Tibial nerve (tissue), 4 donors: ENCODE measurements around the gene SLC31A1.

Experiments
- EP300 ChIP-seq, 2 donors: sonication (generic); formaldehyde crosslinking; IDR thresholded peaks; one replicate each; pipeline ENCODE4 v1.6.1; 2017; ENCODE audit warnings: antibody characterized with exemption in 2 of 2, mild to moderate bottlenecking in 1 of 2
- TF ChIP-seq, protein P1 (sequence below), 5 experiments: fragments of 200-600 bp in 3 of 5; fragments of 450-650 bp in 2 of 5; sonication (generic) in 3 of 5; IDR thresholded peaks; one replicate each; pipeline ENCODE4 v1.5.1; 2016 to 2019; ENCODE audit warnings: antibody characterized with exemption in 5 of 5, mild to moderate bottlenecking in 3 of 5, moderate library complexity in 2 of 5

- no peak for TF ChIP-seq EP300 (IDR thresholded peaks at IDR 0.05)
- TF ChIP-seq, protein P1, sequence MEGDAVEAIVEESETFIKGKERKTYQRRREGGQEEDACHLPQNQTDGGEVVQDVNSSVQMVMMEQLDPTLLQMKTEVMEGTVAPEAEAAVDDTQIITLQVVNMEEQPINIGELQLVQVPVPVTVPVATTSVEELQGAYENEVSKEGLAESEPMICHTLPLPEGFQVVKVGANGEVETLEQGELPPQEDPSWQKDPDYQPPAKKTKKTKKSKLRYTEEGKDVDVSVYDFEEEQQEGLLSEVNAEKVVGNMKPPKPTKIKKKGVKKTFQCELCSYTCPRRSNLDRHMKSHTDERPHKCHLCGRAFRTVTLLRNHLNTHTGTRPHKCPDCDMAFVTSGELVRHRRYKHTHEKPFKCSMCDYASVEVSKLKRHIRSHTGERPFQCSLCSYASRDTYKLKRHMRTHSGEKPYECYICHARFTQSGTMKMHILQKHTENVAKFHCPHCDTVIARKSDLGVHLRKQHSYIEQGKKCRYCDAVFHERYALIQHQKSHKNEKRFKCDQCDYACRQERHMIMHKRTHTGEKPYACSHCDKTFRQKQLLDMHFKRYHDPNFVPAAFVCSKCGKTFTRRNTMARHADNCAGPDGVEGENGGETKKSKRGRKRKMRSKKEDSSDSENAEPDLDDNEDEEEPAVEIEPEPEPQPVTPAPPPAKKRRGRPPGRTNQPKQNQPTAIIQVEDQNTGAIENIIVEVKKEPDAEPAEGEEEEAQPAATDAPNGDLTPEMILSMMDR (IDR thresholded peaks at IDR 0.05), result no peak
Measured at GRCh38 chr9:113302792-113303418, 81.6 kb downstream of the SLC31A1 start, which contains the start of gene RNF183.
